Measurements from ENCODE around the gene ACOT11. TPM values are rescaled to one million over a fixed set of nuclear protein-coding genes. Genes with fewer than 3 reads are reported as not detected.
A peak's percentile ranks its signal among the peaks of the same experiment; 100 is the strongest.

Gene ACOT11
- total and polyA plus RNA-seq, 4 experiments from 2014 or later: 0.64 to 1.00 TPM; not detected in 2

DNA sequence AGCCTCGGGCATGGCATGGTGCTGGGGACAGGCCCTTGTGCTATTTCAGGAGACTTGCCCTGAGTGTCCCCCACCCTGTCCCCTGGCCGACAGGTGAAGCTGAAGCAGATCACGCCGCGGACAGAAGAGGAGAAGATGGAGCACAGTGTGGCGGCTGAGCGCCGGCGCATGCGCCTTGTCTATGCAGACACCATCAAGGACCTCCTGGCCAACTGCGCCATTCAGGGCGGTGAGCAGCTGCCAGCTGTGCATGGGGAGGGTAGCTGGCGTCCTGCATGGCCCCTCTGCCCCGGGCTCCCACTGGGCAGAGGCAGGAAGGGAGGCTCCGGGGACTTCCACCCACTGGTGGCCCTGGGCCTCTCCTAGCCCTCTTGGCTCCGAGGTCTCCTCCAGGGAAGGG is 46.4 kb downstream of the ACOT11 start:
- H3K36me3 Mint-ChIP-seq: no peaks in the 10 kb centered on the region
- no peaks in the 10 kb centered on the region for H3K27me3 Mint-ChIP-seq
- H3K27ac ChIP-seq (ENCODE audit: low read depth, low read length): no peak overlapping the region
- H3K4me3 Mint-ChIP-seq: no peak overlapping the region
- no peak overlapping the region for H3K4me3 ChIP-seq (ENCODE audit: low read length in 2 of 2)
- CTCF ChIA-PET (ENCODE audit: partially characterized antibody): interaction anchor here (0.6 to 1.0 kb wide), 2 partner anchors 10 to 997 kb away, joined by 3 to 4 read pairs; no protein-coding TSS in a partner anchor
- H3K27ac Mint-ChIP-seq: no peak overlapping the region
- no peaks in the 10 kb centered on the region for H3K4me1 Mint-ChIP-seq
- H3K9me3 Mint-ChIP-seq: no peaks in the 10 kb centered on the region
- intact Hi-C loops (cut with micrococcal nuclease): no loop called here
- POLR2A ChIA-PET (ENCODE audit: partially characterized antibody): no interaction called here
- no peaks in the 10 kb centered on the region for H3K9me3 ChIP-seq (ENCODE audit: control insufficient read depth in 1 of 2, low read length in 2 of 2)
- no peaks in the 10 kb centered on the region for H3K4me1 ChIP-seq (ENCODE audit: insufficient read depth, low read length)
- H3K36me3 ChIP-seq (ENCODE audit: insufficient read depth, low read length): no peaks in the 10 kb centered on the region
- DNase-seq: no peak
- H3K27me3 ChIP-seq (ENCODE audit: insufficient read depth, low read length): no peaks in the 10 kb centered on the region

DNA sequence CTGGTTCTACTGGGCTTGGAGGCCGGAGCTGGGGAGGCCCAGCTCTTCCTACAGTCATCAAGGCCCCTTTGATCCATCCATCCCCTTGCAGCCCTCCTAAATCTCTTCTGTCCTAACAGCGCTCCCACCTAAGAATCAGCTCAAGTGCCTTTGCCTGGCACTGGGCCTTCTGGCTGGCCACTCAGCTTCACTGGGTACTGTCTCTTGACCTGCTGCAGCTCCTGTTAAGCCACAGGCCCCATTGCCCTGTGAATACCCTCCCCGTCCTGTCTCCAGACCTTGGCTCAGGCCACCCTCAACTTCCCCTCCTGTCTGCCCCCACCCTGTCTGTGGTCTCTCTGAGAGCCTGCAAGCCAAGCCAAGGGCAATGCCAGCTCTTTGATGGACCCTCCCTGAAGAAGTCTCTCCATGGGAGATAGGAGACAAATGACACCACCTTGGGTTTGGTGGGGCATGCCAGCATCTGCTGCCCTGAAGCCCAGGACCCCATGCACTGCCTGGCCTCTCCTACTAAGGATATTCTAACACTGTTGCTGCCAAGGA is 48.0 kb downstream of the ACOT11 start:
- Histone ChIP-seq H3K9me3 (ENCODE audit: control insufficient read depth in 1 of 2, low read length in 2 of 2) (no peaks in the 10 kb centered on the region), H3K27me3 (ENCODE audit: insufficient read depth, low read length) (no peaks in the 10 kb centered on the region), H3K4me1 (ENCODE audit: insufficient read depth, low read length) (no peaks in the 10 kb centered on the region), H3K4me3 (ENCODE audit: low read length in 2 of 2) (no peak overlapping the region), H3K27ac (ENCODE audit: low read depth, low read length) (no peak overlapping the region), H3K36me3 (ENCODE audit: insufficient read depth, low read length) (no peaks in the 10 kb centered on the region)
- Mint-ChIP-seq H3K4me3 (no peak overlapping the region), H3K27ac (no peak overlapping the region), H3K9me3 (no peaks in the 10 kb centered on the region), H3K36me3 (no peaks in the 10 kb centered on the region), H3K4me1 (no peaks in the 10 kb centered on the region), H3K27me3 (no peaks in the 10 kb centered on the region)
- ChIA-PET CTCF (ENCODE audit: partially characterized antibody) (interaction anchor here (1.3 kb wide), 1 partner anchor 8 kb away, joined by 4 read pairs; no protein-coding TSS in a partner anchor), POLR2A (ENCODE audit: partially characterized antibody) (no interaction called here)
- DNase-seq: no peak
- intact Hi-C loops (cut with micrococcal nuclease): no loop called here

- intact Hi-C loops (cut with micrococcal nuclease): no loop called here
- no peaks in the 10 kb centered on the region for H3K27me3 Mint-ChIP-seq
- CTCF ChIA-PET (ENCODE audit: partially characterized antibody): interaction anchor here (1.3 kb wide), 1 partner anchor 7 kb away, joined by 4 read pairs; no protein-coding TSS in a partner anchor
Observed at GRCh38 chr1:54596756-54597155, 48.7 kb downstream of the ACOT11 start.

DNA sequence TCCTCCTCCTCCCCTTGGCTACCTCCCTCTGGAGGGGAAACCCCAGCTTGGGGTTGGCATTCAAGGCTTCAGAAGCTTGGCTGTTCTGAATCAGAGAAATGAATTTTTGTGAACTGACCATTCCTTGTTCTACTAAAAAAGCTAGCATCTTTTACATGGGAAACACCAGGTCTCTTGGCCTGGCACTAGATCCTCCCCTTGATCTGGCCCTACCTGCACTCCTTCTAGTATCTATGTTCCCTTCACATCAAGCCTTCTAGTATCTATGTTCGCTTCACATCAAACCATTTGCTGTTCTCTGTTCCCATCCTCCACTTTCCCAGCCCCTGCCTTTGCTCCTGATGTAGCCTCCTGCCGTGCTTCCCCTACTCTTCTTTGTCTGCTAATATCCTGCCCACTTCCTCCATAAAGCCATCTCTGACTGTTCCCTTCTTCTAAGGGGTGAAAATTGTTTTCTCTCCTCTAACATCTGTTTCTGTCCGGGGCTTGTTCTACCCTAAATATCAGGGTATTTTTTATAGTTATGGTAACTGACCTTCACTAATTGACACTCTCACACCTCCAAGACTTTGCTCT is 49.5 kb downstream of the ACOT11 start:
- no peaks in the 10 kb centered on the region for H3K27me3 ChIP-seq (ENCODE audit: insufficient read depth, low read length)
- H3K9me3 ChIP-seq (ENCODE audit: control insufficient read depth in 1 of 2, low read length in 2 of 2): no peaks in the 10 kb centered on the region
- H3K27ac Mint-ChIP-seq: peak overlapping the region in 1 of 7 donors; percentile 9
- H3K4me3 ChIP-seq (ENCODE audit: low read length in 2 of 2): no peak overlapping the region
- H3K4me1 Mint-ChIP-seq: no peaks in the 10 kb centered on the region
- intact Hi-C loops (cut with micrococcal nuclease): no loop called here
- ChIA-PET POLR2A (ENCODE audit: partially characterized antibody) (no interaction called here), CTCF (ENCODE audit: partially characterized antibody) (no interaction called here)
- no peaks in the 10 kb centered on the region for H3K4me1 ChIP-seq (ENCODE audit: insufficient read depth, low read length)
- DNase-seq: no peak
- no peaks in the 10 kb centered on the region for H3K9me3 Mint-ChIP-seq
- no peaks in the 10 kb centered on the region for H3K27me3 Mint-ChIP-seq
- no peaks in the 10 kb centered on the region for H3K36me3 ChIP-seq (ENCODE audit: insufficient read depth, low read length)
- no peak overlapping the region for H3K4me3 Mint-ChIP-seq
- H3K27ac ChIP-seq (ENCODE audit: low read depth, low read length): no peak overlapping the region
- H3K36me3 Mint-ChIP-seq: no peaks in the 10 kb centered on the region

More at GRCh38 chr1:54596756-54597155, 48.7 kb downstream of the ACOT11 start:
- H3K27me3 ChIP-seq (ENCODE audit: insufficient read depth, low read length): no peaks in the 10 kb centered on the region
- H3K4me1 Mint-ChIP-seq: no peaks in the 10 kb centered on the region
- no peak overlapping the region for H3K27ac ChIP-seq (ENCODE audit: low read depth, low read length)
- H3K9me3 ChIP-seq (ENCODE audit: control insufficient read depth in 1 of 2, low read length in 2 of 2): no peaks in the 10 kb centered on the region
- peak overlapping the region in 1 of 7 donors; percentile 51 for H3K27ac Mint-ChIP-seq
- H3K36me3 ChIP-seq (ENCODE audit: insufficient read depth, low read length): no peaks in the 10 kb centered on the region
- H3K4me3 Mint-ChIP-seq: no peak overlapping the region
- H3K4me1 ChIP-seq (ENCODE audit: insufficient read depth, low read length): no peaks in the 10 kb centered on the region
- no peak for DNase-seq
- no peaks in the 10 kb centered on the region for H3K36me3 Mint-ChIP-seq
- H3K9me3 Mint-ChIP-seq: no peaks in the 10 kb centered on the region
- H3K4me3 ChIP-seq (ENCODE audit: low read length in 2 of 2): no peak overlapping the region
- POLR2A ChIA-PET (ENCODE audit: partially characterized antibody): no interaction called here

- Mint-ChIP-seq H3K27me3 (no peaks in the 10 kb centered on the region), H3K36me3 (no peaks in the 10 kb centered on the region), H3K9me3 (no peaks in the 10 kb centered on the region), H3K27ac (no peak overlapping the region), H3K4me1 (peaks cover 1 to 3% (median 2%) of the 10 kb centered on the region in 4 donors), H3K4me3 (no peak overlapping the region)
- Histone ChIP-seq H3K27me3 (ENCODE audit: insufficient read depth, low read length) (no peaks in the 10 kb centered on the region), H3K4me3 (ENCODE audit: low read length in 2 of 2) (no peak overlapping the region), H3K36me3 (ENCODE audit: insufficient read depth, low read length) (no peaks in the 10 kb centered on the region), H3K4me1 (ENCODE audit: insufficient read depth, low read length) (peaks cover 5% of the 10 kb centered on the region), H3K27ac (ENCODE audit: low read depth, low read length) (no peak overlapping the region), H3K9me3 (ENCODE audit: control insufficient read depth in 1 of 2, low read length in 2 of 2) (no peaks in the 10 kb centered on the region)
- CTCF ChIA-PET (ENCODE audit: partially characterized antibody): no interaction called here
- POLR2A ChIA-PET (ENCODE audit: partially characterized antibody): no interaction called here
- intact Hi-C loops (cut with micrococcal nuclease): no loop called here
- no peak for DNase-seq
Observed at GRCh38 chr1:54599211-54599823, 51.3 kb downstream of the ACOT11 start.

DNA sequence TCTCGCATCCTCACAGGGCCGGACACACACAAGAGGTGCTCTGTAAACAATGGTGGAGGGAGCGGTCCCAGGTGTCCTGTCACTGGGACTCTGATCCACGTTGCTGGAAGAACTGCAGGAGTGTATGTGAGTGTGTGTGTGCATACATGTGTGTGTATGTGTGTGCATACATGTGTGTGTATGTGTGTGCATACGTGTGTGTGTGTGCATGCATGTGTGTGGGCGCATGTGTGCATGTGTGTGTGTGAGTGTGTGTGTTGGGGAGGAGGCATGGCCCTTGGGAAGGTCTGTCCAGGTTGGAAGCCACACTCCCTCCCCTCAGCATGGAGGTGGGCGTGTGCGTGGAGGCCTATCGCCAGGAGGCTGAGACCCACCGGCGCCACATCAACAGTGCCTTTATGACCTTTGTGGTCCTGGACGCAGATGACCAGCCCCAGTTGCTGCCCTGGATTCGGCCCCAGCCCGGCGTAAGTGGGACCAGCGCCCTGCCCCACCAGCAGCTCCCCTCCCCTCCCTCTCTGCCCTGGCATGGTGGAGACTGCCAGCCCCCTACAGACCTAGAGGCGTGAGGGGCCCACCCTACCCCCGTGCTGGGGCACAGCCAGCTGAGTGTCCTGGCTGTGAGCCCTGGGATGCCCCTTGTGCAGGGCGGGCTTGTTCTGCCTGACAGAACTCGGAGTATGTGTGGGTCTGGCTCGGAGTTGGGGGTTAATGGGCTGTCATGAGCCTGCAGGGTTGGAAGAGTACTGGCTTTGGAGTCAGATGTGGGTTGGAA is 53.1 kb downstream of the ACOT11 start:
- ChIA-PET POLR2A (ENCODE audit: partially characterized antibody) (no interaction called here), CTCF (ENCODE audit: partially characterized antibody) (no interaction called here)
- DNase-seq: no peak
- H3K4me3 ChIP-seq (ENCODE audit: low read length in 2 of 2): no peak overlapping the region
- Mint-ChIP-seq H3K9me3 (no peaks in the 10 kb centered on the region), H3K27ac (peak overlapping the region in 1 of 7 donors; percentile 29), H3K4me3 (no peak overlapping the region), H3K27me3 (no peaks in the 10 kb centered on the region), H3K36me3 (no peaks in the 10 kb centered on the region), H3K4me1 (peaks cover 10 to 15% (median 12%) of the 10 kb centered on the region in 4 donors)
- intact Hi-C loops (cut with micrococcal nuclease): no loop called here
- peaks cover 14% of the 10 kb centered on the region for H3K4me1 ChIP-seq (ENCODE audit: insufficient read depth, low read length)
- no peaks in the 10 kb centered on the region for H3K36me3 ChIP-seq (ENCODE audit: insufficient read depth, low read length)
- no peaks in the 10 kb centered on the region for H3K27me3 ChIP-seq (ENCODE audit: insufficient read depth, low read length)
- H3K27ac ChIP-seq (ENCODE audit: low read depth, low read length): no peak overlapping the region
- H3K9me3 ChIP-seq (ENCODE audit: control insufficient read depth in 1 of 2, low read length in 2 of 2): no peaks in the 10 kb centered on the region

DNA sequence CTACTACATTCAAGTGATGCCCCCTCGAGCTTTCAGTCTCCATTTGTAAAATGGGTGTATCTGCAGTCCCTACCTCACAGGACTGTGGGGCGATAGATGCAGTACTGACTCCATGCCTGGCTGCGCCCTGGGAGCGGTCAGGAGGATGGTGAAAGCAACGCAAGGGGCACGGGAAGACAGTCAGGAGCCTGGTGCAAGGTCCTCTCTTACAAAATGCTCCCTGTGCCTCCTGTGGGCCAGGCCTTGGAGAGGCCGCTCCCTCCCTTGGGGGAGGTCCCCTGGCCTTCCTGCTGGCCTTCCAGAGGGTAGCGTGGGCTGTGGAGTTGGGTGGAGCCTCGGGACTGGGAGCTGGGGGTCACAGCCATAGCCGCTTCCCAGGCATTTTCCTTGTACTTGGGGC is 53.7 kb downstream of the ACOT11 start:
- no peaks in the 10 kb centered on the region for H3K27me3 Mint-ChIP-seq
- CTCF ChIA-PET (ENCODE audit: partially characterized antibody): no interaction called here
- H3K27ac Mint-ChIP-seq: no peak overlapping the region

More for the DNA sequence above, 53.7 kb downstream of the ACOT11 start:
- no peak for DNase-seq
- Mint-ChIP-seq H3K4me1 (peaks cover 10 to 15% (median 12%) of the 10 kb centered on the region in 4 donors), H3K9me3 (no peaks in the 10 kb centered on the region), H3K36me3 (no peaks in the 10 kb centered on the region), H3K4me3 (no peak overlapping the region)
- POLR2A ChIA-PET (ENCODE audit: partially characterized antibody): no interaction called here
- peaks cover 14% of the 10 kb centered on the region for H3K4me1 ChIP-seq (ENCODE audit: insufficient read depth, low read length)
- H3K27ac ChIP-seq (ENCODE audit: low read depth, low read length): no peak overlapping the region
- intact Hi-C loops (cut with micrococcal nuclease): no loop called here
- no peaks in the 10 kb centered on the region for H3K36me3 ChIP-seq (ENCODE audit: insufficient read depth, low read length)
- H3K4me3 ChIP-seq (ENCODE audit: low read length in 2 of 2): no peak overlapping the region
- no peaks in the 10 kb centered on the region for H3K9me3 ChIP-seq (ENCODE audit: control insufficient read depth in 1 of 2, low read length in 2 of 2)
- H3K27me3 ChIP-seq (ENCODE audit: insufficient read depth, low read length): no peaks in the 10 kb centered on the region

All from CD4-positive, alpha-beta memory T cell (primary cell).